ENCODE data around the gene CPEB4. TPM values are rescaled to one million over a fixed set of nuclear protein-coding genes. Genes with fewer than 3 reads are reported as not detected.

The CPEB4 gene
- total RNA-seq, 1 experiment from 2014 or later = 8.7 TPM

- no peak overlapping the region for H3K23ac ChIP-seq (ENCODE audit: insufficient read length, low read depth, low read length)
- H2BK5ac ChIP-seq (ENCODE audit: insufficient read length, low read length) = no peak overlapping the region
- no peak overlapping the region for H4K91ac ChIP-seq (ENCODE audit: insufficient read length, low read depth, low read length)
- Mint-ChIP-seq H3K27me3 (ENCODE audit: low read depth) (peaks cover 3% of the 10 kb centered on the region), H3K4me1 (peaks cover 11 to 13% of the 10 kb centered on the region in 2 experiments), H3K36me3 (ENCODE audit: insufficient read depth in 1 of 3, low read depth in 3 of 3) (no peaks in the 10 kb centered on the region), H3K9me3 (no peaks in the 10 kb centered on the region), H3K27ac (no peak overlapping the region), H3K4me3 (no peak overlapping the region)
- H3K4me2 ChIP-seq (ENCODE audit: insufficient read depth, insufficient read length, low read length) = no peak overlapping the region
- H2AK5ac ChIP-seq (ENCODE audit: insufficient read length, low read length) = no peak overlapping the region
- no peaks in the 10 kb centered on the region for H3K79me1 ChIP-seq (ENCODE audit: insufficient read depth, low read depth, low read length, poor library complexity, severe bottlenecking)
- no peak overlapping the region for H2AFZ ChIP-seq (ENCODE audit: low read length)
- no peak overlapping the region for H3K4ac ChIP-seq (ENCODE audit: low read depth, low read length)
- H3T11ph ChIP-seq (ENCODE audit: low read length) = no peak overlapping the region
- no peaks in the 10 kb centered on the region for H3K27me3 ChIP-seq (ENCODE audit: insufficient read depth, low read length)
- H3K79me2 ChIP-seq (ENCODE audit: insufficient read depth, low read length) = no peaks in the 10 kb centered on the region
- no peak for TF ChIP-seq CTCF (conservative IDR thresholded peaks at IDR 0.05)
- no peak for DNase-seq
- WGBS (ENCODE audit: extremely low coverage, insufficient read length, low lambda C conversion rate) = no CpG with 5 or more reads among the region's 6 CpGs
- no peak overlapping the region for H3K27ac ChIP-seq (ENCODE audit: insufficient read length, low read depth, low read length)
- no peak overlapping the region for H2BK20ac ChIP-seq (ENCODE audit: low read depth, low read length, poor library complexity, severe bottlenecking)
- no peak overlapping the region for H3K14ac ChIP-seq (ENCODE audit: insufficient read depth, low read length)
- no peaks in the 10 kb centered on the region for H3K4me1 ChIP-seq (ENCODE audit: insufficient read depth, low read length)
- no peaks in the 10 kb centered on the region for H3K23me2 ChIP-seq (ENCODE audit: insufficient read length, low read depth, low read length, poor library complexity, severe bottlenecking)
- no peak overlapping the region for H3K9ac ChIP-seq (ENCODE audit: extremely low read depth, insufficient read length, low read length)
- no peak overlapping the region for H2BK120ac ChIP-seq (ENCODE audit: low read depth, low read length, poor library complexity, severe bottlenecking)
- H3K56ac ChIP-seq (ENCODE audit: insufficient read length, low read depth, low read length) = no peak overlapping the region
- H4K8ac ChIP-seq (replicated peaks; ENCODE audit: insufficient read length, low read depth, low read length) = no peak overlapping the region
- H2BK12ac ChIP-seq (ENCODE audit: insufficient read length, low read depth, low read length) = no peak overlapping the region
- no peak overlapping the region for H4K5ac ChIP-seq (ENCODE audit: insufficient read length, low read depth, low read length)
- no peaks in the 10 kb centered on the region for H3K9me3 ChIP-seq (ENCODE audit: control insufficient read depth, low read depth, low read length)
- no peak overlapping the region for H2BK15ac ChIP-seq (ENCODE audit: low read depth, low read length)
- H3K18ac ChIP-seq (ENCODE audit: insufficient read length, low read depth, low read length) = no peak overlapping the region
- no peaks in the 10 kb centered on the region for H4K20me1 ChIP-seq (ENCODE audit: control insufficient read depth, insufficient read depth, insufficient read length)
Observed at GRCh38 chr5:173858021-173858669, 30.0 kb upstream of the CPEB4 start.

All from H9 (cell line).